GM18861 (cell line): ENCODE results near the gene IQCH.

ENCODE experiments used
- ATAC-seq: cut with Tn5 transposase; IDR thresholded peaks from one replicate; pipeline ENCODE4 v1.9.1; 2021; ENCODE audit not compliant: unreplicated experiment

IQCH gene

GRCh38 chr15:67254238-67255175 lies at the start of gene IQCH, which contains the start of gene AAGAB:
Gene IQCH, plus strand, starts transcription at chr15:67254786. Its CDS starts 111 bp downstream, at chr15:67254897.
Gene AAGAB, minus strand, starts transcription at chr15:67254661. Its CDS starts 30 bp downstream, at chr15:67254631.
- ATAC-seq = peak; percentile 86

GRCh38 chr15:67207555-67208207 lies 46.9 kb upstream of the IQCH start:
- no peak for ATAC-seq

GRCh38 chr15:67208396-67208795 lies 46.2 kb upstream of the IQCH start:
- no peak for ATAC-seq

GRCh38 chr15:67210555-67211168 lies 43.9 kb upstream of the IQCH start:
- no peak for ATAC-seq

GRCh38 chr15:67212684-67213367 lies 41.8 kb upstream of the IQCH start:
- no peak for ATAC-seq

GRCh38 chr15:67215102-67215501 lies 39.5 kb upstream of the IQCH start:
- ATAC-seq = no peak

- no peak for ATAC-seq
These were observed 37.7 kb upstream of the IQCH start for GRCh38 chr15:67216859-67217258.

GRCh38 chr15:67218428-67218827 lies 36.2 kb upstream of the IQCH start:
- ATAC-seq = no peak

- no peak for ATAC-seq
These were observed 35.3 kb upstream of the IQCH start for GRCh38 chr15:67219288-67219687.

- ATAC-seq = no peak
These were observed 29.7 kb upstream of the IQCH start for GRCh38 chr15:67224889-67225288.

GRCh38 chr15:67225336-67225735 lies 29.2 kb upstream of the IQCH start:
- ATAC-seq = no peak

- ATAC-seq = no peak
These were observed 27.2 kb upstream of the IQCH start for GRCh38 chr15:67227431-67227830.

GRCh38 chr15:67227846-67228245 lies 26.7 kb upstream of the IQCH start:
- ATAC-seq = no peak

- no peak for ATAC-seq
These were observed 26.3 kb upstream of the IQCH start for GRCh38 chr15:67228286-67228685.

GRCh38 chr15:67230504-67230903 lies 24.1 kb upstream of the IQCH start:
- ATAC-seq = no peak

GRCh38 chr15:67232591-67232990 lies 22.0 kb upstream of the IQCH start:
- ATAC-seq = no peak

GRCh38 chr15:67240235-67241131 lies 14.1 kb upstream of the IQCH start:
- no peak for ATAC-seq

GRCh38 chr15:67241132-67241855 lies 13.3 kb upstream of the IQCH start:
- peak; percentile 77 for ATAC-seq

- no peak for ATAC-seq
These were observed 11.9 kb upstream of the IQCH start for GRCh38 chr15:67242708-67243111.
